ENCODE data around the gene CWC15. TPM values are rescaled to one million over a fixed set of nuclear protein-coding genes. Genes with fewer than 3 reads are reported as not detected.

Gene CWC15
- total and polyA plus RNA-seq, 2 donors (not counting 1 experiment from before 2014, with no cell fraction given): 18.1 to 59.8 TPM

GRCh38 chr11:94972700-94973098, 657 bp downstream of the CWC15 start:
- Histone ChIP-seq H3K27ac (ENCODE audit: low read length in 2 of 2) (peak overlapping the region in 1 of 2 donors; percentile 83), H3K79me2 (ENCODE audit: control insufficient read depth, insufficient read depth, low read length) (peaks cover 13% of the 10 kb centered on the region), H3K36me3 (replicated peaks in 1 of 2; ENCODE audit: control extremely low read depth in 1 of 2, control insufficient read depth in 1 of 2, extremely low read depth in 1 of 2, insufficient read depth in 2 of 2, low read length in 1 of 2) (peaks cover 17 to 43% of the 10 kb centered on the region in 2 experiments), H3K4me3 (ENCODE audit: control extremely low read depth in 1 of 5, extremely low read depth in 1 of 5, insufficient read depth in 1 of 5, low read depth in 2 of 5, low read length in 4 of 5) (peak overlapping the region; percentile 75 to 97 (median 87)), H3K9ac (ENCODE audit: low read length) (peak overlapping the region; percentile 90), H4K20me1 (ENCODE audit: control insufficient read depth, insufficient read depth, low read length, poor library complexity, severe bottlenecking) (peaks cover 23% of the 10 kb centered on the region), H3K4me2 (replicated peaks; ENCODE audit: low read depth, low read length, poor library complexity, severe bottlenecking) (peak overlapping the region; percentile 81), H3K9me3 (ENCODE audit: control extremely low read depth in 1 of 3, control insufficient read depth in 2 of 3, insufficient read depth in 1 of 3, low read length in 2 of 3) (no peaks in the 10 kb centered on the region), H2AFZ (ENCODE audit: insufficient read depth, low read depth, low read length, poor library complexity, severe bottlenecking) (peak overlapping the region; percentile 100), H3K4me1 (ENCODE audit: control insufficient read depth in 2 of 2, insufficient read depth in 2 of 2, low read length in 2 of 2) (peaks cover 10 to 14% of the 10 kb centered on the region in 2 donors), H3K27me3 (replicated peaks in 1 of 4; ENCODE audit: control extremely low read depth in 1 of 4, control insufficient read depth in 3 of 4, insufficient read depth in 4 of 4, low read length in 3 of 4) (no peaks in the 10 kb centered on the region)
- no peak for TF ChIP-seq EZH2 (IDR thresholded peaks at IDR 0.05; ENCODE audit: borderline replicate concordance, insufficient read depth, low read depth, low read length, poor library complexity, severe bottlenecking)
- TF ChIP-seq, protein P1, sequence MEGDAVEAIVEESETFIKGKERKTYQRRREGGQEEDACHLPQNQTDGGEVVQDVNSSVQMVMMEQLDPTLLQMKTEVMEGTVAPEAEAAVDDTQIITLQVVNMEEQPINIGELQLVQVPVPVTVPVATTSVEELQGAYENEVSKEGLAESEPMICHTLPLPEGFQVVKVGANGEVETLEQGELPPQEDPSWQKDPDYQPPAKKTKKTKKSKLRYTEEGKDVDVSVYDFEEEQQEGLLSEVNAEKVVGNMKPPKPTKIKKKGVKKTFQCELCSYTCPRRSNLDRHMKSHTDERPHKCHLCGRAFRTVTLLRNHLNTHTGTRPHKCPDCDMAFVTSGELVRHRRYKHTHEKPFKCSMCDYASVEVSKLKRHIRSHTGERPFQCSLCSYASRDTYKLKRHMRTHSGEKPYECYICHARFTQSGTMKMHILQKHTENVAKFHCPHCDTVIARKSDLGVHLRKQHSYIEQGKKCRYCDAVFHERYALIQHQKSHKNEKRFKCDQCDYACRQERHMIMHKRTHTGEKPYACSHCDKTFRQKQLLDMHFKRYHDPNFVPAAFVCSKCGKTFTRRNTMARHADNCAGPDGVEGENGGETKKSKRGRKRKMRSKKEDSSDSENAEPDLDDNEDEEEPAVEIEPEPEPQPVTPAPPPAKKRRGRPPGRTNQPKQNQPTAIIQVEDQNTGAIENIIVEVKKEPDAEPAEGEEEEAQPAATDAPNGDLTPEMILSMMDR (IDR thresholded peaks at IDR 0.05): no peak
- ATAC-seq (ENCODE audit: low read depth): no peak
- Mint-ChIP-seq H3K9me3 (ENCODE audit: insufficient read depth) (no peaks in the 10 kb centered on the region), H3K27me3 (no peaks in the 10 kb centered on the region), H3K27ac (no peak overlapping the region), H3K4me1 (peaks cover 13% of the 10 kb centered on the region), H3K4me3 (peak overlapping the region; percentile 92)
- CTCF ChIA-PET: interaction anchor here (0.6 to 1.9 kb wide), 5 partner anchors 94 to 1421 kb away, joined by 3 to 14 read pairs (median 3); partner anchors contain the start of gene SRSF8
- WGBS (ENCODE audit: insufficient coverage): 0% methylated on average over 1 of the region's 5 CpGs
- intact Hi-C loops (cut with micrococcal nuclease): loop anchor here (1.0 to 10.0 kb wide), 9 partner anchors 96 to 1417 kb away; partner anchors contain the start of genes ANKRD49, CCDC82, CEP295 and ENDOD1
- POLR2A ChIA-PET: interaction anchor here (1.4 to 2.1 kb wide), 5 partner anchors 94 to 817 kb away, joined by 3 to 6 read pairs (median 5); partner anchors contain the start of genes CEP57, ENDOD1, FAM76B and SRSF8
- no peak for DNase-seq

- Histone ChIP-seq H3K9ac (ENCODE audit: low read length) (no peak overlapping the region), H3K4me3 (ENCODE audit: control extremely low read depth in 1 of 5, extremely low read depth in 1 of 5, insufficient read depth in 1 of 5, low read depth in 2 of 5, low read length in 4 of 5) (no peak overlapping the region), H3K27ac (ENCODE audit: low read length in 2 of 2) (no peak overlapping the region), H3K4me2 (replicated peaks; ENCODE audit: low read depth, low read length, poor library complexity, severe bottlenecking) (no peak overlapping the region), H3K79me2 (ENCODE audit: control insufficient read depth, insufficient read depth, low read length) (peaks cover 13% of the 10 kb centered on the region), H3K4me1 (ENCODE audit: control insufficient read depth in 2 of 2, insufficient read depth in 2 of 2, low read length in 2 of 2) (peaks cover 7 to 10% of the 10 kb centered on the region in 2 donors), H3K27me3 (replicated peaks in 1 of 4; ENCODE audit: control extremely low read depth in 1 of 4, control insufficient read depth in 3 of 4, insufficient read depth in 4 of 4, low read length in 3 of 4) (no peaks in the 10 kb centered on the region), H4K20me1 (ENCODE audit: control insufficient read depth, insufficient read depth, low read length, poor library complexity, severe bottlenecking) (peaks cover 34% of the 10 kb centered on the region), H3K36me3 (replicated peaks in 1 of 2; ENCODE audit: control extremely low read depth in 1 of 2, control insufficient read depth in 1 of 2, extremely low read depth in 1 of 2, insufficient read depth in 2 of 2, low read length in 1 of 2) (peaks cover 28 to 80% of the 10 kb centered on the region in 2 experiments), H2AFZ (ENCODE audit: insufficient read depth, low read depth, low read length, poor library complexity, severe bottlenecking) (no peak overlapping the region), H3K9me3 (ENCODE audit: control extremely low read depth in 1 of 3, control insufficient read depth in 2 of 3, insufficient read depth in 1 of 3, low read length in 2 of 3) (no peaks in the 10 kb centered on the region)
- CTCF ChIA-PET: interaction anchor here (1.0 to 1.6 kb wide), 3 partner anchors 8 to 169 kb away, joined by 3 read pairs; no protein-coding TSS in a partner anchor
- Mint-ChIP-seq H3K27me3 (no peaks in the 10 kb centered on the region), H3K9me3 (ENCODE audit: insufficient read depth) (no peaks in the 10 kb centered on the region), H3K4me3 (no peak overlapping the region), H3K27ac (no peak overlapping the region), H3K4me1 (peaks cover 11% of the 10 kb centered on the region)
- intact Hi-C loops (cut with micrococcal nuclease): no loop called here
- no peak for TF ChIP-seq EZH2 (IDR thresholded peaks at IDR 0.05; ENCODE audit: borderline replicate concordance, insufficient read depth, low read depth, low read length, poor library complexity, severe bottlenecking)
- TF ChIP-seq, protein P1 (IDR thresholded peaks at IDR 0.05): peak; percentile 52
- ATAC-seq (ENCODE audit: low read depth): no peak
- whole genome bisulfite sequencing (ENCODE audit: insufficient coverage): no CpG with 5 or more reads among the region's 1 CpG
- DNase-seq: no peak
- POLR2A ChIA-PET: no interaction called here
Measured at GRCh38 chr11:94968334-94968958, 4.9 kb downstream of the CWC15 start.
